Nucleus accumbens (tissue), 56 donors: ENCODE data around the gene CCDC88A.
"Not testable (repeated sequence)": the region's sequence is repeated elsewhere in the genome, so short reads cannot be mapped to it uniquely, and the experiment has no call there.

ENCODE experiments used
- DNase-seq, 56 donors: peaks; one replicate each; lab custom pipeline; 2025; lab: John Stamatoyannopoulos, UW

The CCDC88A gene

GRCh38 chr2:55247025-55247424 is 172.6 kb downstream of the CCDC88A start:
- DNase-seq: no peak

- no peak for DNase-seq
Observed at GRCh38 chr2:55245411-55245810, 174.2 kb downstream of the CCDC88A start.

- DNase-seq: no peak
Observed at GRCh38 chr2:55242617-55243016, 177.0 kb downstream of the CCDC88A start.

- DNase-seq: not testable (repeated sequence)
Observed at GRCh38 chr2:55241582-55241981, 178.1 kb downstream of the CCDC88A start.

GRCh38 chr2:55239656-55240222 is 179.9 kb downstream of the CCDC88A start:
- no peak for DNase-seq
